DMS114 treated with DMSO at 0.1 percent for 48 hours (cell line): Measurements from ENCODE around the gene ROMO1.
"Not testable (repeated sequence)": the region's sequence is repeated elsewhere in the genome, so short reads cannot be mapped to it uniquely, and the experiment has no call there.

Source experiments
- DNase-seq: peaks from one replicate; lab custom pipeline; 2025; ENCODE audit not compliant: unreplicated experiment; lab: John Stamatoyannopoulos, UW

The ROMO1 gene

GRCh38 chr20:35710039-35710438, 10.8 kb downstream of the ROMO1 start:
- DNase-seq: no peak

- DNase-seq: no peak
Observed at GRCh38 chr20:35710884-35711587, 11.8 kb downstream of the ROMO1 start.

GRCh38 chr20:35711588-35712209, 12.5 kb downstream of the ROMO1 start:
- no peak for DNase-seq

DNA sequence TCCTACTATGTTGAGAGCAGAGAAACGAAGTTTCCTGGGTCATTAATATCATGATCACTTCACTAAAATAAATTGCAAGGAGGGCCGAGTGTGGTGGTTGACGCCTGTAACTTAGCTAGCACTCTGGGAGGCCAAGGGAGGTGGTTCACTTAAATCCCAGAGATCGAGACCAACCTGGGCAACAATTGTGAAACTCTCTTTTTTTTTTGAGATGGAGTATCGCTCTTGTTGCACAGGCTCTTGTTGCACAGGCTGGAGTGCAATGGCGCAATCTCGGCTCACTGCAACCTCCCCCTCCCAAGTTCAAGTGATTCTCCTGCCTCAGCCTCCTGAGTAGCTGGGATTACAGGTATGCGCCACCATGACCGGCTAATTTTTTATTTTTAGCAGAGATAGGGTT, 13.9 kb downstream of the ROMO1 start:
- DNase-seq: not testable (repeated sequence)

GRCh38 chr20:35714127-35714526, 14.9 kb downstream of the ROMO1 start:
- no peak for DNase-seq

DNA sequence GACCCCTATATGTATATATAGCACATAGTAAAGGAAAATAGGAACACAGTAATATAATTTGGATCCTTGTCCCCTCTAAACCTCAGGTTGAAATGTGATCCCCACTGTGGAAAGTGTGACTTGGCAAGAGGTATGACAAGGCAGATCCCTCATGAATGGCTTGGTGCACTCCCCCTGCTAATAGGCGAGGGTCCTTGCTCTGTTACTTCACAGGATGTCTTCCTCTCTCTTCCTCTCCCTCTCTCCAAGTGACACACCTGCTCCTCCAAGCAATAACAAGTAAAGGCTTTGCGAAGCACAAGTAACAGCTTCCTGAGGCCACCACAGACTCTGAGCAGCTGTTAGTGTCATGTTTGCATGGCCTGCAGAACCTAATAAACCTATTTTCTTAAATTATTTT, 16.4 kb downstream of the ROMO1 start:
- DNase-seq: no peak

- no peak for DNase-seq
Observed at GRCh38 chr20:35716330-35716729, 17.1 kb downstream of the ROMO1 start.

DNA sequence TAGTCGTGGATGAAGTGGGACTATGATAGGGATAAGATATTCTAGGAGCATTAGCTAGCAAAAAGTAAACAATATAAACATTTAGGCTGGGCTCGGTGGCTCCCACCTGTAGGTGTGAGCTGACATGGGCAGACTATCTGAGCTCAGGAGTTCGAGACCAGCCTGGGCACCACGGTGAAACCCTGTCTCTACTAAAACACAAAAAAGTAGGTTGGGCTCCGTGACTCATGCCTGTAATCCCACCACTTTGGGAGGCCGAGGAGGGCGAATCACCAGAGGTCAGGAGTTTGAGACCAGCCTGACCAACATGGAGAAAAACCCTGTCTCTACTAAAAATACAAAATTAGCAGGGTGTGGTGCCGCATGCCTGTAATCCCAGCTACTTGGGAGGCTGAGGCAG, 19.1 kb downstream of the ROMO1 start:
- not testable (repeated sequence) for DNase-seq

DNA sequence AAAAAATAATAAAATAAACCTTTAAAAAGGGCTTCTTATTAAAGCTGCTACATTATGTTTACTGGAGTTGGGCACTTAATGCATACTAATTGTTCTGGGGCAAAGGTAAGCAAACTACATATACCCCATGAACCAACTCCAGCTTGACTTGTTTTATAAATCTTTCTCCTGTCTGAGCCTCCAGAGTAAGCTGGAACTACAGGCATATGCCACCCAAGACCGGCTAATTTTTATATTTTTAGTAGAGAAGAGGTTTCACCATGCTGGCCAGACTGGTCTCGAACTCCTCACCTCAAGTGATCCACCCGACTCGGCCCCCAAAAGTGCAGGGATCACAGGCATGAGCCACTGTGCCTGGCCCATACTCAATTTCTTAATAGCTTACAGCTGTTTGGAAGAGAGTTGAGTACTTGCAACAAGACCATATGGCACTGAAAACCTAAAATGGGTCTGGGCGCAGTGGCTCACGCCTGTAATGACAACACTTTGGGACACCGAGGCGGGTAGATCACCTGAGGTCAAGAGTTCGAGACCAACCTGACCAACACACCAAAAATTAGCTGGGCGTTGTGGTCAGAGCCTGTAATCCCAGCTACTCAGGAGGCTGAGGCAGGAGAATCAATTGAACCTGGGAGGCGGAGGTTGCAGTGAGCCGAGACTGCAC, 19.9 kb downstream of the ROMO1 start:
- no peak for DNase-seq

DNA sequence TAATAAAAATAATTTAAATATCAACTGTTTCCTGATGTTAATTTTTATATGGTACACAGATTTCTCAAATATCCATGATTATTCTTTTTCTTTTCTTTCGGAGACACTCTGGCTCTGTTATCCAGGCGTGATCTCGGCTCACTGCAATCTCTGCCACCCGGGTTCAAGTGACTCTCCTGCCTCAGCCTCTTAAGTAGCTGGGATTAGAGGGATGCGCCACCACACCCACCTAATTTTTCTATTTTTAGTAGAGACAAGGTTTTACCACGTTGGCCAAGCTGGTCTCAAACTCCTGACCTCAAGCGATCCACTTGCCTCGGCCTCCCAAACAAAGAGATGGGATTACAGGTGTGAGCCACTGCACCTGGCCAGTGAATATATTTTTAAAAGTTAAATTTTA, 20.5 kb downstream of the ROMO1 start:
- no peak for DNase-seq

DNA sequence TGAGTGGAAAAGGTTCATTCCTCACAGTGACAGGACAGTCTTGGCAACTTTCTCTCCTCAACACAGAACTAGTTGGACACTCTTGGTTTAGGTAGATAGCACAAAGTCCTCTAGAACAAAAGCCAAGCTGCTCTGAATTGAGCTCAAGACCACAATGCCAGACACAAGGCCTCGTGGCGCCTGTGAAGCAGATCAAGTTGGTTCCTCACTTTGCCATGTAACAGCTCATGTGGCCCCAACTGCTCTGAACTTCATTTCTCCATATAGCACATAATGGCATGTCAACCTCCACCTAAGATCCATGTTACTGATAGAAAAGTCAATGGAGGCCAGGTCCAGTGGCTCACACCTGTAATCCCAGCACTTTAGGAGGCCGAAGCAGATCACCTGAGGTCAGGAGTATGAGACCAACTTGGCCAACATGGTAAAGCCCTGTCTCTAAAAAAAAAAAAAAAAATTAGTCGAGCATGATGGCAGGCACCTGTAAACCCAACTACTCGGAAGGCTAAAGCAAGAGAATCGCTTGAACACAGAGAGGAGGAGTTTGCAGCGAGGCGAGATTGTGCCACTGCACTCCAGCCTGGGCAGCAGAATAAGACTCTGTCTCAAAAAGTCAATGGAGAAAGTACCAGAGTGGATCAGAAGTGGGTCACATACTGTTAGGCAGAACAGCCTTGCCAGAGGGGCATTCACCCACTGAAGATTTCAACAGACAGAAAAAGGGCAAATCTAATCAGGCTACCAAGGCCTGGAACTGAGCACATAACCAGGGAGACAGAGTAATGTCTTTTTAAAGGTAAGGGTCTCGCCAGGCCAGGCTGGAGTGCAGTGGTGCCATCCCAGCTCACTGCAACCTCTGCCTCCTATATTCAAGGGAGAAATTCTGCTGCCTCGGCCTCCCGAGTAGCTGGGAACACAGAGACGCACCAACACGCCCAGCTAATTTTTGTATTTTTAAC, 21.2 kb downstream of the ROMO1 start:
- DNase-seq: no peak

GRCh38 chr20:35721219-35721618, 22.0 kb downstream of the ROMO1 start:
- DNase-seq: no peak

- no peak for DNase-seq
Observed at GRCh38 chr20:35721621-35722020, 22.4 kb downstream of the ROMO1 start.

DNA sequence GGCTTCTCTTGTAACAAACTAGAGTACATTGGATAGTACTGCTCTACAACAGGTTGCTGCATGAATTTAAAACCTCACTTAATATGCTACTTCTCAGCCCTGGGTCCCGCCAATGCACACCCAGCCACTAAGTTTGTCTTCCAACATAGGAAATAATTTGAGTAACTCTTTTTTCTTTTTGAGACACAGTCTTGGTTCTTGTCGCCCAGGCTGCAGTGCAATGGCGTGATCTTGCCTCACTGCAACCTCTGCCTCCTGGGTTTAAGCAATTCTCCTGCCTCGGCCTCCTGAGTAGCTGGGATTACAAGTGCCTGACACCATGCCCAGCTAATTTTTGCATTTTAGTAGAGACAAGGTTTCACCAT, 24.1 kb downstream of the ROMO1 start:
- not testable (repeated sequence) for DNase-seq

DNA sequence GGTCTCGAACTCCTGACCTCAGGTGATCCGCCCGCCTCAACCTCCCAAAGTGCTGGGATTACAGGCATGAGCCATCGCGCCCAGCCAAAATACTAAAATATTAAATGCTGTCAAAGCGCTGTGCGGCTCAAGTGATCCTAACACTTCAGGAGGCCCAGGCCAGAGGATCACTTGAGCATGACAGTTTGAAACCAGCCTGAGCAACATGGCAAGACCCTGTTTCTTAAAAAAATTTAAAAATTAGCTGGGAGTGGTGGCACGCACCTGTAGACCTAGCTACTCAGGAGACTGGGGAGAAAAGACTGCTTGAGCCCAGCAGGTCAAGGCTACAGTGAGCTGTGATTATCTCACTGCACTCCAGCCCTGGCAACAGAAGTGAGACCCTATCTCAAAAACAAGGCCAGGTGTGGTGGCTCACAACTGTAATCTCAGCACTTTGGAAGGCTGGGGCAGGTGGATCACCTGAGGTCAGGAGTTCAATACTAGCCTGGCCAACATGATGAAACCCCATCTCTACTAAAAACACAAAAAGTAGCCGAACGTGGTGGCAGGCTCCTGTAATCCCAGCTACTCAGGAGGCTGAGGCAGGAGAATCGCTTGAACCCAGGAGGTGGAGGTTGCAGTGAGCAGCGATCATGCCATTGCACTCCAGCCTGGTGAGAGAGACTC, 24.6 kb downstream of the ROMO1 start:
- not testable (repeated sequence) for DNase-seq

- no peak for DNase-seq
Observed at GRCh38 chr20:35724321-35725230, 25.4 kb downstream of the ROMO1 start.

- no peak for DNase-seq
Observed at GRCh38 chr20:35726842-35727711, 27.9 kb downstream of the ROMO1 start.

GRCh38 chr20:35729283-35729807, 30.1 kb downstream of the ROMO1 start:
- DNase-seq: no peak
